Chondrocyte (in vitro differentiated cells): ENCODE data around the gene SPTBN1. TPM values are rescaled to one million over a fixed set of nuclear protein-coding genes. Genes with fewer than 3 reads are reported as not detected.
"Not testable (repeated sequence)": the region's sequence is repeated elsewhere in the genome, so short reads cannot be mapped to it uniquely, and the experiment has no call there.

Source experiments
- DNase-seq: peaks from one replicate; pipeline ENCODE4 v3.0.0; 2021; ENCODE audit warnings: mixed read lengths, low spot score
- H3K27ac Mint-ChIP-seq: one replicate; pipeline ENCODE4 v1.8.0; 2021; ENCODE audit warnings: mild to moderate bottlenecking, moderate library complexity, mixed read lengths; ENCODE audit not compliant: unreplicated experiment
- H3K27me3 Mint-ChIP-seq: 2 replicates; pipeline ENCODE4 v1.8.0; 2021; ENCODE audit warnings: low read depth, mixed read lengths
- H3K36me3 Mint-ChIP-seq: 2 replicates; pipeline ENCODE4 v1.8.0; 2021; ENCODE audit warnings: low read depth, mixed read lengths
- H3K4me1 Mint-ChIP-seq: 2 replicates; pipeline ENCODE4 v1.8.0; 2021; ENCODE audit warnings: low read depth, mild to moderate bottlenecking, mixed read lengths
- H3K4me3 Mint-ChIP-seq: one replicate; pipeline ENCODE4 v1.8.0; 2021; ENCODE audit warnings: mild to moderate bottlenecking, moderate library complexity, mixed read lengths; ENCODE audit not compliant: unreplicated experiment
- H3K9me3 Mint-ChIP-seq: 2 replicates; pipeline ENCODE4 v1.8.0; 2021; ENCODE audit warnings: low read depth, mixed read lengths
- total RNA-seq: library from RNA; stranded (reverse); gene quantifications from 3 replicates; pipeline ENCODE4 v1.2.1, GENCODE V29; 2021
- TF ChIP-seq, protein P1 (sequence below): fragments of 200-600 bp; sonication (generic); IDR thresholded peaks from 2 replicates; pipeline ENCODE4 v1.5.0; 2021; ENCODE audit warnings: antibody characterized with exemption, mild to moderate bottlenecking, moderate library complexity

Gene SPTBN1
- total RNA-seq, 1 donor from 2014 or later: 297 TPM

DNA sequence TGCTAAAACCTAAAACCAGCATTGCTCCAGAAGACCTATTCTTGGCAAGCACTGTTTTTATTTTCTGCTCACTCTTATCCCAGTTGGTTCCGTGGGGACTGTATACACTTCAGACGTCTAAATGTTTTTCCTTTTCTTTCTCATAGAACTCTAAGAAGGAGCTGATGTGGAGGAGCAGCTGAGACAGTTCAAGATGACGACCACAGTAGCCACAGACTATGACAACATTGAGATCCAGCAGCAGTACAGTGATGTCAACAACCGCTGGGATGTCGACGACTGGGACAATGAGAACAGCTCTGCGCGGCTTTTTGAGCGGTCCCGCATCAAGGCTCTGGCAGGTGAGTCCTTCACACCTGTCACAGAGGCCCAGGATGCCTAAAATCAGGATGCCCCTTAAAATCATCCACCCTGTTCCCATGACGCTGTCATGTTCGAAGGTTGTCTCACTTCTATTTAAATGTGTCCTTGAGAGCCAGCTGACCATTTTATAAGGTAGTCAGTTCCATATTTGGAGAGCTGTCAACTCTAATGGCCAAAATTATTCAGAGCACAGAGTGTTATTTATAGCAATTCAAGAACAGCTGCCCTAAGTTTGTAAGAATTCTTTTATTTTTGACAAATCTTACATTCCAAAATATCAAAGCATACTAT lies 70.2 kb downstream of the SPTBN1 start:
- no peak for DNase-seq
- Mint-ChIP-seq H3K9me3 (no peaks in the 10 kb centered on the region), H3K4me1 (peaks cover 65% of the 10 kb centered on the region), H3K27ac (peak overlapping the region; percentile 34), H3K36me3 (peaks cover 25% of the 10 kb centered on the region), H3K4me3 (no peak overlapping the region), H3K27me3 (no peaks in the 10 kb centered on the region)
- TF ChIP-seq, protein P1, sequence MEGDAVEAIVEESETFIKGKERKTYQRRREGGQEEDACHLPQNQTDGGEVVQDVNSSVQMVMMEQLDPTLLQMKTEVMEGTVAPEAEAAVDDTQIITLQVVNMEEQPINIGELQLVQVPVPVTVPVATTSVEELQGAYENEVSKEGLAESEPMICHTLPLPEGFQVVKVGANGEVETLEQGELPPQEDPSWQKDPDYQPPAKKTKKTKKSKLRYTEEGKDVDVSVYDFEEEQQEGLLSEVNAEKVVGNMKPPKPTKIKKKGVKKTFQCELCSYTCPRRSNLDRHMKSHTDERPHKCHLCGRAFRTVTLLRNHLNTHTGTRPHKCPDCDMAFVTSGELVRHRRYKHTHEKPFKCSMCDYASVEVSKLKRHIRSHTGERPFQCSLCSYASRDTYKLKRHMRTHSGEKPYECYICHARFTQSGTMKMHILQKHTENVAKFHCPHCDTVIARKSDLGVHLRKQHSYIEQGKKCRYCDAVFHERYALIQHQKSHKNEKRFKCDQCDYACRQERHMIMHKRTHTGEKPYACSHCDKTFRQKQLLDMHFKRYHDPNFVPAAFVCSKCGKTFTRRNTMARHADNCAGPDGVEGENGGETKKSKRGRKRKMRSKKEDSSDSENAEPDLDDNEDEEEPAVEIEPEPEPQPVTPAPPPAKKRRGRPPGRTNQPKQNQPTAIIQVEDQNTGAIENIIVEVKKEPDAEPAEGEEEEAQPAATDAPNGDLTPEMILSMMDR: no peak

DNA sequence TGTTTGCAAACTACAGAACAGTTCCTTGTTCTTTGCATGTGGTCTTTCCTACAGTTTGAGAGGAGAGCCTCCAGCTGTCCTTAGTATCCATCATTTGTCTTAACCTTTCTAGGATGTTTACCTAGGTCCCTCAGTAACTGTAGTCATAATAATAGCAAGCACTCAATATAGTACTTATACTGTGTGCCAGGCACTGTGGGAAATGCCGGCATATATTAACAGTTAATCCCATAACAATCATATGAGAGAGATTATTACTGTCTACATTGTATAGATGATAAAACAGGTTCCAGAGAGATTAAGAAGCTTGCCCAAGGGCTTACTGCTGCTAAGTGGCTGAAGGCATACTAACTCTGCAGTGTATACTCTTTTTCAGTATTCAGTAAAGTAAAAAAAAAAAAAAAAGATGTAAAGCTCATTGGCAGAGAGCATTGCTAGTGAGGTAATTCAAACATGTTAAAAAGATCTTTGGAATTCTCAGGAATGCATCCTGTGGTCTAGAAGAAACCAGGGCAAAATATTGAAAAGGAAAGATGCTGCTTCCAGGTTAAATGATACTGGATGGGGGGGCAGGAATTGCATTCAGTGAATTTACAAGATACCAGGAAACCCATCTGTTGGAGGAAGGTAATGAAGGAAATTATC lies 72.3 kb downstream of the SPTBN1 start:
- TF ChIP-seq, protein P1: no peak
- peaks cover 65% of the 10 kb centered on the region for H3K4me1 Mint-ChIP-seq
- no peaks in the 10 kb centered on the region for H3K27me3 Mint-ChIP-seq
- H3K4me3 Mint-ChIP-seq: no peak overlapping the region
- no peaks in the 10 kb centered on the region for H3K9me3 Mint-ChIP-seq
- peaks cover 26% of the 10 kb centered on the region for H3K36me3 Mint-ChIP-seq
- DNase-seq: no peak
- peak overlapping the region; percentile 41 for H3K27ac Mint-ChIP-seq

DNA sequence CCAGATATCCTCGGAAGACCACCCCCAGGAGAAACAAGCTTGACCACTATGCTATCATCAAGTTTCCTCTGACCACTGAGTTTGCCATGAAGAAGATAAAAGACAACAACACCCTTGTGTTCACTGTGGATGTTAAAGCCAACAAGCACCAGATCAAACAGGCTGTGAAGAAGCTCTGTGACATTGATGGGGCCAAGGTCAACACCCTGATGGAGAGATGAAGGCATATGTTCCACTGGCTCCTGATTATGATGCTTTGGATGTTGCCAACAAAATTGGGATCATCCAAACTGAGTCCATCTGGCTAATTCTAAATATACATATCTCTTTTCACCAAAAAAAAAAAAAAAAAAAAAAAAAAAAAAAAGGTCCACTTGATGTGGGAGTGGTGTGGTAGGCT lies 73.4 kb downstream of the SPTBN1 start:
- H3K27ac Mint-ChIP-seq, H3K9me3 Mint-ChIP-seq, H3K27me3 Mint-ChIP-seq, H3K4me3 Mint-ChIP-seq, DNase-seq: not testable (repeated sequence)
- peaks cover 58% of the 10 kb centered on the region for H3K4me1 Mint-ChIP-seq
- peaks cover 27% of the 10 kb centered on the region for H3K36me3 Mint-ChIP-seq

DNA sequence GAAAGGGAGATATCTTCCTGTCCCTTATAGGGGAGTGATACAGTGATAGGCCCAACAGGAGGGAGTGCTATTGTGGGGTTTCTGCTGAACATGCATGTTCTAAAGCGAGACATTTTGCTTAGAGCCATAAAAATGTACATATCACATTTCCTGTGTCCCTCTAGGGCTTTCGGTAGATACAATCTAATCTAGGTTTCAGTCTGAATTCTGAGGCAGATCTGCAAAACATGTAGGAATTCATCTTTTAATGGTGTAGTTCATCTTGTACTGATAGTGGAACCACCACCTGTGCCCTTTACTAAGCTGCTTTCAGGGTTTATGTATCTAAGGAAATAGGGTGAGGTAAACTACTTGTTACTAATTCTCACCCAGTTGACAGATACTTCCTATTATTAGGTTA lies 73.8 kb downstream of the SPTBN1 start:
- no peak for DNase-seq
- Mint-ChIP-seq H3K36me3 (peaks cover 31% of the 10 kb centered on the region), H3K9me3 (no peaks in the 10 kb centered on the region)

DNA sequence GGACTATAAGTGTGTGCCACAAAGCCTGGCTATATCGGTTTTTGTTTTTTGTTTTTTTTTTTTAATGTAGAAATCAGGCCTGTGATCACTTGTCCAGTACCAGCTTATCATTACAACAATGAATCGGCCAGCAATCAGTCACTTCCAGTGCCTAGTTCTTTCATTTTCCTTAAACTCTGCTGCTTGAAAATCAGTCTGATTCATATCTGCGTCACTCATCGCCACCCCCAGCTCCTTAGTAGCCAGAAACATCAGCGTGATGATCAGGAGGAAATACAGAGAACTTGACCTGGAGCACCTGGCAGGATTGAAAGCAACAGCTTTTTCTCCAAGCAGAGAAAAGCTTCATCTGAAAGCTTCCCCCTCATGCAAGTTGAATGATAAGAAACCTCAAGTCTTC lies 75.4 kb downstream of the SPTBN1 start:
- H3K27me3 Mint-ChIP-seq: no peaks in the 10 kb centered on the region
- DNase-seq: no peak
- H3K27ac Mint-ChIP-seq: peak overlapping the region; percentile 56
- H3K4me1 Mint-ChIP-seq: peaks cover 37% of the 10 kb centered on the region
- H3K9me3 Mint-ChIP-seq: no peaks in the 10 kb centered on the region
- no peak overlapping the region for H3K4me3 Mint-ChIP-seq
- TF ChIP-seq, protein P1: no peak
- peaks cover 35% of the 10 kb centered on the region for H3K36me3 Mint-ChIP-seq

More for the DNA sequence above, 73.8 kb downstream of the SPTBN1 start:
- H3K4me3 Mint-ChIP-seq: no peak overlapping the region
- H3K27ac Mint-ChIP-seq: no peak overlapping the region
- peaks cover 54% of the 10 kb centered on the region for H3K4me1 Mint-ChIP-seq
- TF ChIP-seq, protein P1: no peak
- H3K27me3 Mint-ChIP-seq: no peaks in the 10 kb centered on the region
